ENCODE measurements around the gene KRTAP10-1.

DNA sequence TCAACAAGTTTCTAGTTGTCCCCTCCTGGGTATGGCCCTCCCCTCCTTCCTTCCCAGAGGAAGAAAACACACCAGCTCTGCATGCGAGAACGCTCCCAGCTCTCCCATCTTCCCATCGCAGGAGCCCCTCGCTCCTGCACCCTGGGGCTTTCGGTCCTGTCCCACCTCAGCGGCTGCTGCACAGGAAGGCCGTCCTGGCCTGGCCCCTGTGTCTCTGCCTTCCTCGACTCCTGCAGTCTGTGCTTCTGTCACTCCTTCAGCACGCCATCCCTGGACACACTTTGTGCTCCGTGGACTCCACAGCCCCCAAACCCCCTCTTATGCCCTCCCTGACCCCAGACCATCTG is 23.2 kb downstream of the KRTAP10-1 start:
- TF ChIP-seq PHF21A (IDR thresholded peaks at IDR 0.05; ENCODE audit: borderline replicate concordance, low read depth) (no peak), CBFA2T3 (IDR thresholded peaks at IDR 0.05) (no peak), TCF7 (IDR thresholded peaks at IDR 0.05; ENCODE audit: borderline replicate concordance) (no peak), POLR2A (conservative IDR thresholded peaks at IDR 0.05) (no peak), TAF9B (IDR thresholded peaks at IDR 0.05; ENCODE audit: partially characterized antibody) (no peak), KHSRP (IDR thresholded peaks at IDR 0.05) (no peak), BRCA1 (IDR thresholded peaks at IDR 0.05) (no peak), BRCA1 (CRISPR knock-in tag; IDR thresholded peaks at IDR 0.05) (no peak), KLF16 (IDR thresholded peaks at IDR 0.05) (no peak), FOS (IDR thresholded peaks at IDR 0.05; ENCODE audit: extremely low read depth, insufficient read length) (no peak), CHD2 (IDR thresholded peaks at IDR 0.05; ENCODE audit: low read depth, low read length) (no peak), CTCFL (IDR thresholded peaks at IDR 0.05; ENCODE audit: borderline replicate concordance, insufficient read depth, low read depth, low read length, poor library complexity, severe bottlenecking) (no peak)
- TF ChIP-seq, protein P1, sequence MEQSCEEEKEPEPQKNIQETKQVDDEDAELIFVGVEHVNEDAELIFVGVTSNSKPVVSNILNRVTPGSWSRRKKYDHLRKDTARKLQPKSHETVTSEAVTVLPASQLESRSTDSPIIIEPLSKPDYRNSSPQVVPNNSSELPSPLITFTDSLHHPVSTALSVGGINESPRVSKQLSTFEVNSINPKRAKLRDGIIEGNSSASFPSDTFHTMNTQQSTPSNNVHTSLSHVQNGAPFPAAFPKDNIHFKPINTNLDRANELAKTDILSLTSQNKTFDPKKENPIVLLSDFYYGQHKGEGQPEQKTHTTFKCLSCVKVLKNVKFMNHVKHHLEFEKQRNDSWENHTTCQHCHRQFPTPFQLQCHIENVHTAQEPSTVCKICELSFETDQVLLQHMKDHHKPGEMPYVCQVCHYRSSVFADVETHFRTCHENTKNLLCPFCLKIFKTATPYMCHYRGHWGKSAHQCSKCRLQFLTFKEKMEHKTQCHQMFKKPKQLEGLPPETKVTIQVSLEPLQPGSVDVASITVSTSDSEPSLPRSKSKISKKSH (CRISPR knock-in tag; IDR thresholded peaks at IDR 0.05), result no peak
- TF ChIP-seq, protein P2, sequence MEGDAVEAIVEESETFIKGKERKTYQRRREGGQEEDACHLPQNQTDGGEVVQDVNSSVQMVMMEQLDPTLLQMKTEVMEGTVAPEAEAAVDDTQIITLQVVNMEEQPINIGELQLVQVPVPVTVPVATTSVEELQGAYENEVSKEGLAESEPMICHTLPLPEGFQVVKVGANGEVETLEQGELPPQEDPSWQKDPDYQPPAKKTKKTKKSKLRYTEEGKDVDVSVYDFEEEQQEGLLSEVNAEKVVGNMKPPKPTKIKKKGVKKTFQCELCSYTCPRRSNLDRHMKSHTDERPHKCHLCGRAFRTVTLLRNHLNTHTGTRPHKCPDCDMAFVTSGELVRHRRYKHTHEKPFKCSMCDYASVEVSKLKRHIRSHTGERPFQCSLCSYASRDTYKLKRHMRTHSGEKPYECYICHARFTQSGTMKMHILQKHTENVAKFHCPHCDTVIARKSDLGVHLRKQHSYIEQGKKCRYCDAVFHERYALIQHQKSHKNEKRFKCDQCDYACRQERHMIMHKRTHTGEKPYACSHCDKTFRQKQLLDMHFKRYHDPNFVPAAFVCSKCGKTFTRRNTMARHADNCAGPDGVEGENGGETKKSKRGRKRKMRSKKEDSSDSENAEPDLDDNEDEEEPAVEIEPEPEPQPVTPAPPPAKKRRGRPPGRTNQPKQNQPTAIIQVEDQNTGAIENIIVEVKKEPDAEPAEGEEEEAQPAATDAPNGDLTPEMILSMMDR (IDR thresholded peaks at IDR 0.05 in 2 of 3, conservative IDR thresholded peaks at IDR 0.05 in 1 of 3; ENCODE audit: insufficient read depth in 2 of 3, low read depth in 1 of 3, low read length in 3 of 3), result no peak
- TF ChIP-seq, protein P3, sequence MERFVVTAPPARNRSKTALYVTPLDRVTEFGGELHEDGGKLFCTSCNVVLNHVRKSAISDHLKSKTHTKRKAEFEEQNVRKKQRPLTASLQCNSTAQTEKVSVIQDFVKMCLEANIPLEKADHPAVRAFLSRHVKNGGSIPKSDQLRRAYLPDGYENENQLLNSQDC (CRISPR knock-in tag; IDR thresholded peaks at IDR 0.05), result no peak

All from K562 (cell line).